ENCODE data around the gene CALN1. TPM values are rescaled to one million over a fixed set of nuclear protein-coding genes. Genes with fewer than 3 reads are reported as not detected.

The CALN1 gene
- total and polyA plus RNA-seq, 2 experiments from 2014 or later: 7.6 to 14.5 TPM

GRCh38 chr7:72405418-72405817 is 6.7 kb downstream of the CALN1 start (continued):
- no peak for TF ChIP-seq CTCF (conservative IDR thresholded peaks at IDR 0.05; ENCODE audit: low read depth in 2 of 2)
- no peak for TF ChIP-seq EZH2 (IDR thresholded peaks at IDR 0.05; ENCODE audit: low read depth, unreplicated experiment)
- TF ChIP-seq, protein P1, sequence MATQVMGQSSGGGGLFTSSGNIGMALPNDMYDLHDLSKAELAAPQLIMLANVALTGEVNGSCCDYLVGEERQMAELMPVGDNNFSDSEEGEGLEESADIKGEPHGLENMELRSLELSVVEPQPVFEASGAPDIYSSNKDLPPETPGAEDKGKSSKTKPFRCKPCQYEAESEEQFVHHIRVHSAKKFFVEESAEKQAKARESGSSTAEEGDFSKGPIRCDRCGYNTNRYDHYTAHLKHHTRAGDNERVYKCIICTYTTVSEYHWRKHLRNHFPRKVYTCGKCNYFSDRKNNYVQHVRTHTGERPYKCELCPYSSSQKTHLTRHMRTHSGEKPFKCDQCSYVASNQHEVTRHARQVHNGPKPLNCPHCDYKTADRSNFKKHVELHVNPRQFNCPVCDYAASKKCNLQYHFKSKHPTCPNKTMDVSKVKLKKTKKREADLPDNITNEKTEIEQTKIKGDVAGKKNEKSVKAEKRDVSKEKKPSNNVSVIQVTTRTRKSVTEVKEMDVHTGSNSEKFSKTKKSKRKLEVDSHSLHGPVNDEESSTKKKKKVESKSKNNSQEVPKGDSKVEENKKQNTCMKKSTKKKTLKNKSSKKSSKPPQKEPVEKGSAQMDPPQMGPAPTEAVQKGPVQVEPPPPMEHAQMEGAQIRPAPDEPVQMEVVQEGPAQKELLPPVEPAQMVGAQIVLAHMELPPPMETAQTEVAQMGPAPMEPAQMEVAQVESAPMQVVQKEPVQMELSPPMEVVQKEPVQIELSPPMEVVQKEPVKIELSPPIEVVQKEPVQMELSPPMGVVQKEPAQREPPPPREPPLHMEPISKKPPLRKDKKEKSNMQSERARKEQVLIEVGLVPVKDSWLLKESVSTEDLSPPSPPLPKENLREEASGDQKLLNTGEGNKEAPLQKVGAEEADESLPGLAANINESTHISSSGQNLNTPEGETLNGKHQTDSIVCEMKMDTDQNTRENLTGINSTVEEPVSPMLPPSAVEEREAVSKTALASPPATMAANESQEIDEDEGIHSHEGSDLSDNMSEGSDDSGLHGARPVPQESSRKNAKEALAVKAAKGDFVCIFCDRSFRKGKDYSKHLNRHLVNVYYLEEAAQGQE (IDR thresholded peaks at IDR 0.05; ENCODE audit: unreplicated experiment): no peak
- TF ChIP-seq NANOG (IDR thresholded peaks at IDR 0.05; ENCODE audit: borderline replicate concordance): no peak
- TF ChIP-seq ZNF331 (CRISPR knock-in tag; IDR thresholded peaks at IDR 0.05; ENCODE audit: low read depth): no peak
- no peak for TF ChIP-seq STAT1 (IDR thresholded peaks at IDR 0.05; ENCODE audit: unreplicated experiment)
- TF ChIP-seq EZH2phosphoT487 (IDR thresholded peaks at IDR 0.05; ENCODE audit: unreplicated experiment): no peak

DNA sequence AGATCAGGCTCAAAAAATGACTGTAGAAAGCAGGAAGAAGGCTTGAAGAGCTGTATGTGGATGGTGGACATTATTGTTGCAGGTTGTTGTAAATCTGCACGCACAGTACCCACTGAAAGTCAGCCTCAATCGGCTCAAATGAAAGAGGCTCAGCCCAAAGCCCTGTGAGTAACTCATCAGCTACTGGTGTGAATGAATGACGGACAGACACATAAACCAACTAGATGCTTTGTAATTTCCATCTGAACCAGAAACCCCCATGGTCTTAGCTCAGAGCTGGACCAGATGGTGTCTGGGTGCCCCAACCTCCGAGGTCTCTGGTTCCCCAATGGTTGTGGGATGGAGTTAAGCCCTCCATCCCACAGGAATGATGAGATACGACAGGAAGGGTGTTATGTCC is 7.4 kb downstream of the CALN1 start:
- Mint-ChIP-seq H3K9me3 (no peaks in the 10 kb centered on the region), H3K4me3 (no peak overlapping the region), H3K27ac (no peak overlapping the region), H3K27me3 (ENCODE audit: insufficient read depth, low read depth, poor library complexity) (peaks cover 4% of the 10 kb centered on the region), H3K4me1 (no peaks in the 10 kb centered on the region), H3K36me3 (ENCODE audit: low read depth) (no peaks in the 10 kb centered on the region)
- Histone ChIP-seq H3K27me3 (ENCODE audit: insufficient read depth) (no peaks in the 10 kb centered on the region), H3K4me1 (ENCODE audit: insufficient read depth) (peaks cover 4% of the 10 kb centered on the region; the same call in 1 of the 2 replicates), H3K4me2 (no peak overlapping the region), H3K27ac (ENCODE audit: low read depth) (no peak overlapping the region), H2AFZ (no peak overlapping the region), H3K36me3 (ENCODE audit: insufficient read depth) (no peaks in the 10 kb centered on the region), H4K20me1 (replicated peaks; ENCODE audit: insufficient read depth) (no peaks in the 10 kb centered on the region), H3K4me3 (no peak overlapping the region), H3F3A (replicated peaks; ENCODE audit: low read depth) (no peaks in the 10 kb centered on the region), H3K9me2 (ENCODE audit: insufficient read depth) (no peaks in the 10 kb centered on the region; the same call in none of the 2 replicates), H3K79me2 (replicated peaks; ENCODE audit: insufficient read depth) (no peaks in the 10 kb centered on the region)
- TF ChIP-seq, protein P1 (IDR thresholded peaks at IDR 0.05; ENCODE audit: unreplicated experiment): no peak
- TF ChIP-seq POLR2AphosphoS5 (IDR thresholded peaks at IDR 0.05; ENCODE audit: low read depth): no peak
- no peak for ATAC-seq
- no peak for DNase-seq (ENCODE audit: low spot score)

Measured in GM23338 (cell line).